Measurements from ENCODE around the gene SIM2. TPM values are rescaled to one million over a fixed set of nuclear protein-coding genes. Genes with fewer than 3 reads are reported as not detected.

SIM2 gene
- total and polyA plus RNA-seq, 2 donors = 0.06 to 0.63 TPM

DNA sequence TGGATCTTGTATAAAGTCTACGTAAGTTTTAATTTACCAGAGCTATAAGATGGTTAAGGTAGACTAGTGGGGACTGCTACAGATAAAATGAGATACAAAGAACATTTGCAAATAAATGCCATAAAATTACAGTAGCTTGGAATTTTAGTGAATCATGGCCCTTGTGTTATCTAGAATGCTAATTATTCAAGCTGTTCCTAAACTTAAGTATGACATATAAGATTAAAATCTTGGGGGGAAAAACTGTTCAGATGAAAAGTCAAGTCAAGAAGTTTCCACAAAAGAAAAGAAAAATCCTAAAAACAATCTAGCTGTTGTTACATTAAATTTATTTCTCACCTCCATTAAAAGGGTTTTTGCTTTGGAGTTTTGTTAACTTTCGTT is 51.7 kb downstream of the SIM2 start:
- Histone ChIP-seq H3K4me3 (ENCODE audit: low read depth, low read length) (no peak overlapping the region), H3K4me1 (ENCODE audit: insufficient read depth) (peaks cover 1% of the 10 kb centered on the region), H3K36me3 (ENCODE audit: insufficient read depth) (no peaks in the 10 kb centered on the region), H3K27ac (ENCODE audit: low read depth) (no peak overlapping the region)
- no peak for DNase-seq (ENCODE audit: extremely low spot score)
- 95% methylated on average over 2 of the region's 2 CpGs for WGBS

DNA sequence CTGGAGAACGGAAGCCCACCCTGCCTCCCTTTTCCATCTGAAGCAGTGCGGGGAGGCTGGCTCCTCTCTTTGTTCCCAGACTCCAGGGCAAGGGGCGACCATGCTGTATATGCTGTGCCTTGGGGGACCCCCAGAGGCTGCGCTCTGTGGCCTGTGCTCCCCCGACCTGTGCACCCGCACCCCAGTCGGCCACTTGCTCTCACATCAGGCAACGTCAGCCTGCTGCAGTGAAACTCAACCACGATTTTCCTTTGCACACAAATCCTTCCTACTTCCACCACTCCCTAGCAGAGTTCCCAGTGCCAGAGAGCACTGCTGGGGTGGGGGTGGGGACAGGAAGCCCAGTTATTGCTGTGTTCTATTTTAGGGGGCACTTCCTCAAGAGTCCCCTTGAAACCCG is 52.5 kb downstream of the SIM2 start:
- DNase-seq (ENCODE audit: extremely low spot score) = no peak
- 78% methylated on average over 10 of the region's 10 CpGs for WGBS
- peaks cover 1% of the 10 kb centered on the region for H3K4me1 ChIP-seq (ENCODE audit: insufficient read depth)
- no peaks in the 10 kb centered on the region for H3K36me3 ChIP-seq (ENCODE audit: insufficient read depth)
- H3K4me3 ChIP-seq (ENCODE audit: low read depth, low read length) = no peak overlapping the region
- no peak overlapping the region for H3K27ac ChIP-seq (ENCODE audit: low read depth)

DNA sequence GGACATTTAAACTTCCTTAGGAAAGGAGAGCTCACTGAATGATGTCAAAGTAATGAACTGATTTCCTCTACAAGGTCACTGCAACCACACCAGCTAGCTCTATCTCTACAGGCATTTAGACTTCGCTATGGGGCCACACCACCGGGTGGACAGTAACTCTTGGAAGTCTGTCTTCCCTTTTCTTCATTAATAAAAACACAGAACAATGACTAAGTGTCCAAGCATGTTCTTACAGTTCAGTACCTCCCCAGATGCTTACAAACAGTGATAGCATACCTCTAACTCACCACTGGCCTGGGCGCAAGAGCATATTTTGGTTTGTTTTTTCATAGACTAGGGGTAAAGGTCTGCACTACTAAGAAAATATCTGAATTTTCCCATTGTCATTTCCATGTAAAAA is 54.6 kb downstream of the SIM2 start:
- WGBS = 86% methylated on average over 3 of the region's 3 CpGs

DNA sequence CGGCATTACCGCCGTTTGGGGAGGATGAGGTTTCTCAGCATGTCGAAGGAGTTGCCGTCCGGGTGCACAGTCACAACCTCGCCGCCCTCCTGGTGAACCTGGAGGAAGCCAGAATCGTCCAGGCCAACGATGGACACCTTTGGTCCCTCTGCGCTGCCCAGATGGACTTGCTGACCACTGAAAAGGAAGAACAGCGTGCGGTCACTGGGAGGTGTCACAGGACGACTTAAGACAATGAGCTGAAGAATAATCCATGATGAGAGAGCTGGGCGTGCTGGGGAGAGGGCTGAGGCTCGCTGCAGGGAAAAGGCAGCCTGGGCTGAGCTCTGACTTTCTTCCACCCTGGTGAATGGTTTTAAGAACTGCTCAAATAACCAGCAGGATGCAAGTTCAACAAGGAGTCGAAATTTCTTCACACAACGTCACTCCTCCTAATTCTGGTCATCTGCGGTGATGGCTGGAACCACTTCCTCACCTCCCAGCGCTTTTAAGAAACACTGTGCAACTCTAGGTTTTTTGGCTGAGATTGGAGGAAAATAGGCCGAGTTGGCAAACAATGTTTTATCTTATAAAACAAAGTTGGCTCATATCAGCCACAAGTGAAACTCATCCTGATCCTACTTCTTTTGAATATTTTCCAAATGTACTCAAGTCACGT is 55.5 kb downstream of the SIM2 start:
- H3K36me3 ChIP-seq (ENCODE audit: insufficient read depth) = no peaks in the 10 kb centered on the region
- H3K4me3 ChIP-seq (ENCODE audit: low read depth, low read length) = no peak overlapping the region
- DNase-seq (ENCODE audit: extremely low spot score) = no peak
- H3K27ac ChIP-seq (ENCODE audit: low read depth) = no peak overlapping the region
- no peaks in the 10 kb centered on the region for H3K4me1 ChIP-seq (ENCODE audit: insufficient read depth)
- 83% methylated on average over 22 of the region's 22 CpGs for WGBS

More for the DNA sequence above, 54.6 kb downstream of the SIM2 start:
- Histone ChIP-seq H3K4me3 (ENCODE audit: low read depth, low read length) (no peak overlapping the region), H3K27ac (ENCODE audit: low read depth) (no peak overlapping the region), H3K4me1 (ENCODE audit: insufficient read depth) (no peaks in the 10 kb centered on the region), H3K36me3 (ENCODE audit: insufficient read depth) (no peaks in the 10 kb centered on the region)
- DNase-seq (ENCODE audit: extremely low spot score) = no peak

DNA sequence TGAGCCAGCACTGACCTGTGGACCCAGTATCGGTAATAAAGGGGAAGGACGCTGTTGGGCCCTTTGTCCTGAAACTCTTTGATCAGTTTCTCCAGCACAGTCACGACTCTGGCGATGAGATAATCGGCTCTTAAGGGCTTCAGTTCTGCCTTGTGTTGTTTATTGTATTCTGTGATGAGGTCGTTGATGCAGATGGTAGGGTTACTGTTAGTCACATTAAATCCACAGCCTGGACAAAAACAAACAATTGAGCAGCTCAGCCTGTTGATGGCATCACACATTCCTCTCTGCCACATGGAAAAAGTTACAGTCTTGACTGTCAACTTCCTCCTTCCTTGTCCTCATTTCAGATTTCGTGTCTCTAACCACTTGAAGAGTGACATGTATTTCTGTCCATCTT is 57.6 kb downstream of the SIM2 start:
- WGBS = 87% methylated on average over 7 of the region's 7 CpGs
- no peaks in the 10 kb centered on the region for H3K36me3 ChIP-seq (ENCODE audit: insufficient read depth)
- DNase-seq (ENCODE audit: extremely low spot score) = no peak

DNA sequence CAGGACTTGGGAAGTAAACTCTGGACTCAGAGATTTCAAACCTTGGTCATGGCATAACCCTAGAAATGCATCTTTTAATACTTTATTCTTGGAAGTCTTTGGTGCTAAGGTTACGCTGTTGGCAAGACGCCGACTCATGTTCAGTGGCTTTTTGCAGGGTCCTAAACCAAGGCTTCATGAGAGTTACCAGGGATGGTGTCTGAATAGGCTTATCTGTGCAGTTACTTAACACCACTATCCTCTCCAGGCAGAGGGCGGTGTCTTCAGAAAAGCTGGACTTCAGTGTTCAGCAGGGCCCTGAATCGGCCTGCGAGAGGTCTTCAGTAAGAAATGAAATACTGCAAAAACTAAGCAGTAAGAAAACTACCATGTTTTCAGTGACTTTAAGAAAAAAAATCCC is 58.3 kb downstream of the SIM2 start:
- H3K4me1 ChIP-seq (ENCODE audit: insufficient read depth) = no peaks in the 10 kb centered on the region
- H3K36me3 ChIP-seq (ENCODE audit: insufficient read depth) = no peaks in the 10 kb centered on the region
- no peak for DNase-seq (ENCODE audit: extremely low spot score)
- H3K4me3 ChIP-seq (ENCODE audit: low read depth, low read length) = no peak overlapping the region
- no peak overlapping the region for H3K27ac ChIP-seq (ENCODE audit: low read depth)
- WGBS = 96% methylated on average over 6 of the region's 6 CpGs

More for the DNA sequence above, 57.6 kb downstream of the SIM2 start:
- Histone ChIP-seq H3K4me3 (ENCODE audit: low read depth, low read length) (no peak overlapping the region), H3K4me1 (ENCODE audit: insufficient read depth) (no peaks in the 10 kb centered on the region), H3K27ac (ENCODE audit: low read depth) (no peak overlapping the region)

DNA sequence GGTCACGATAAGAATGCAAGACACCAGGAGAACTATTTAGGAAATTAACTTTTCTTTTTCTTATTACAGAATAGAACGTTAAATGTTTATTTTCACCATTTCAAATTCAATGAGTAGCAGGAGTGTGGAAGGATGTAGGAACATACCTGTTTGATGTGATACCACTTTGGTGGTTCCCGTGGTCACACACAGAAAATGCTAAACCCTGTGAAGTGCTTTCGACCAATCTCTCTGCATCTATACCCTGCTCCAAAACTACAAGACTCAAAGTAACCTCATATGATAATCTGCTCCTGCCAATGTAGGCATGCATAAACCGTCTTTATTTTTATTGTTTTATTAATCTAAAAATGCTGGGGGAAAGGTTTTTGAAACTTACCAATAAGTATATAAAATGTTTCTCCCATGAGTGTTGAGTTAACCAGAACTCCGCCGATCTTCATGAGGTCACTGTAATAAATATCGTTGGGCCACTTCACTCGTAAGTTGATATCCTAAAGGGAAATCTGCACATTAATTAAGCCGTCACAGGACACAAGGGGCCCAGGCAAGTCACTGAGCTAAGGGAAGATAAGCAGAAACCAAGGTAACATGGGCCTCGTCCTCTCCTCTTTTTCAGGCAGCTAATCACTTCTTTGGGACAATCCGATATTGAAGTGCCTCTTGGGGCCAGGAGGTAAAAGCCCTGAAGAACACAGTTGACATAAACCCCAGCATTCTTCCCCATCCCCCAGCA is 60.6 kb downstream of the SIM2 start:
- Histone ChIP-seq H3K27ac (ENCODE audit: low read depth) (no peak overlapping the region), H3K4me1 (ENCODE audit: insufficient read depth) (no peaks in the 10 kb centered on the region), H3K36me3 (ENCODE audit: insufficient read depth) (no peaks in the 10 kb centered on the region), H3K4me3 (ENCODE audit: low read depth, low read length) (no peak overlapping the region)
- DNase-seq (ENCODE audit: extremely low spot score) = no peak
- WGBS = 81% methylated on average over 12 of the region's 12 CpGs

DNA sequence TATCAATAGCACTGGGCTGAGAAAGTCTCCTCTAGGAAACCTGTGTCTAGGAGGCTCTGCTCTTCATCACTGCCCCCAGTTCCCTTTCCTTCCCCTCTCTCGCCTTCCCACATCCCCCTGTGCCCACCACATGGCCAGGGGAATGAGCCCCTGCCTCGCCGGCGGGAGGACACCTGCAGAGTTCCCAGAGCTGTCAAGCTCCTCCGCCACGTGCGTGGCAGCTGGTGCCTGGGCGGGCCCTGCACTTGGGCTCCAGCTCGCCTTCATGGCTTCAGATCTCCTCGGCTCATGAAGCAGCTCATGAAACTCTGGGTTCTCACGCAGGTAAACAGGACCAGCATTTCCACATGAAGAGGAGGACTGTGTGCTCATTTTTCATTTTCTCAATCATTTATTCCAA is 62.8 kb downstream of the SIM2 start:
- 96% methylated on average over 11 of the region's 11 CpGs for WGBS
- no peak for DNase-seq (ENCODE audit: extremely low spot score)
- no peaks in the 10 kb centered on the region for H3K36me3 ChIP-seq (ENCODE audit: insufficient read depth)
- no peak overlapping the region for H3K4me3 ChIP-seq (ENCODE audit: low read depth, low read length)
- no peaks in the 10 kb centered on the region for H3K4me1 ChIP-seq (ENCODE audit: insufficient read depth)
- no peak overlapping the region for H3K27ac ChIP-seq (ENCODE audit: low read depth)

DNA sequence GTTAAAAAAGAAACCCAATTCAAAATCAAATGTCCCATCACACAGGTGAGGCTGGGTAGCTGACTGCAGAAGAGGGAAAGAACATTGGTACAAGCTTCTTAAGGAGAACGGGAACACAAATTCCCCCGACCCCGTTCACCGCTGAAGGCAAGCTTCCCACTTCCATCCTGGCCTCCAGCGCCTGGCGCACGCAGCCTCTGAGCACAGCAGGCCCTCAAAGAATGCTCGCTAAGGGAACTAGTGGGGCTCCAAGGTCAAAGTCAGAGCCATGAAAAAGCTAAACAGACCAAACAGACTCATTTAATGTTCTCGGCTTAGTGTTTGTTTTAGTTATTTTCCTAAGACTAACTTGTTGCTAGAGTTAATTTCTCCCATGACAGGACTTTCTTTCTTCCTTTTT is 63.7 kb downstream of the SIM2 start:
- Histone ChIP-seq H3K4me3 (ENCODE audit: low read depth, low read length) (no peak overlapping the region), H3K36me3 (ENCODE audit: insufficient read depth) (no peaks in the 10 kb centered on the region), H3K27ac (ENCODE audit: low read depth) (no peak overlapping the region), H3K4me1 (ENCODE audit: insufficient read depth) (no peaks in the 10 kb centered on the region)
- 89% methylated on average over 9 of the region's 9 CpGs for WGBS
- no peak for DNase-seq (ENCODE audit: extremely low spot score)

DNA sequence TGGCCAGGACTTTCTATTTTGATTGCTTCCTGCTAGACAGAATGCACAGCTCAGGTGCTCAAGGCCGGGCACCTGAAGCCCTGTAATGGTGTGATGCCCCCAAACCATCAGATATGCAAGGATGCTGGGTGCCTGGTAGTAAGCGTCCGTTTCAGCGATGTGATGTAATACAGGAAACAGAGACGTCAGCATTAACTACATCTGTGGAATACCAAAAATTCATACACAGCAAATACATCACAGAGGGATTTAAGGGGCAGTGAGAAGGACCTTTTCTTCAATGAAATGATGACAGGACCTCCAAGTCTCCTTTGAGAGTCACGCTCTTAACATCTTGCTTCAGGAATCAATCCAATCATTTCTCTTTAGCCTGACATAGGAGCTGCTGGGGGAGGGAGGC is 64.4 kb downstream of the SIM2 start:
- WGBS = 94% methylated on average over 6 of the region's 6 CpGs
- Histone ChIP-seq H3K4me1 (ENCODE audit: insufficient read depth) (no peaks in the 10 kb centered on the region), H3K36me3 (ENCODE audit: insufficient read depth) (no peaks in the 10 kb centered on the region), H3K4me3 (ENCODE audit: low read depth, low read length) (no peak overlapping the region), H3K27ac (ENCODE audit: low read depth) (no peak overlapping the region)
- DNase-seq (ENCODE audit: extremely low spot score) = no peak

DNA sequence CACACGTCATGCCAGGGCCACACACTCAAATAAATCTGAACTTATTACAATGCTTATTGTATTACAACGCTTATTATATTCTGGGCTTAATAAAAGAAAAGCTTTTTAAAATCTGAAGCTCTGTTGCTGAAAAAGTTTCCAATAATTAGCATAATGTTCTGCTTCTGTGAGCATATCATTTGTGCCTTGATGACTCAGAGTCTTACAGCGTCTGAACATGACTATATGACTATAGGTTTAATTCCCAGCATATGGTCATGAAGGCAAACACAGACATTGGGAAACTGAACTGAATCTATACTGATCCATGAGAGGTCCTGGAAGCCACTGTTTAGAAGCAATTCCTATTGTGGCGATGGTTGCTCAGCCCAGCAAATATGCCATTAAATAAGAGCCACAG is 66.3 kb downstream of the SIM2 start:
- H3K4me3 ChIP-seq (ENCODE audit: low read depth, low read length) = no peak overlapping the region
- WGBS = 96% methylated on average over 4 of the region's 4 CpGs
- no peak for DNase-seq (ENCODE audit: extremely low spot score)
- H3K4me1 ChIP-seq (ENCODE audit: insufficient read depth) = no peaks in the 10 kb centered on the region
- no peaks in the 10 kb centered on the region for H3K36me3 ChIP-seq (ENCODE audit: insufficient read depth)
- no peak overlapping the region for H3K27ac ChIP-seq (ENCODE audit: low read depth)

DNA sequence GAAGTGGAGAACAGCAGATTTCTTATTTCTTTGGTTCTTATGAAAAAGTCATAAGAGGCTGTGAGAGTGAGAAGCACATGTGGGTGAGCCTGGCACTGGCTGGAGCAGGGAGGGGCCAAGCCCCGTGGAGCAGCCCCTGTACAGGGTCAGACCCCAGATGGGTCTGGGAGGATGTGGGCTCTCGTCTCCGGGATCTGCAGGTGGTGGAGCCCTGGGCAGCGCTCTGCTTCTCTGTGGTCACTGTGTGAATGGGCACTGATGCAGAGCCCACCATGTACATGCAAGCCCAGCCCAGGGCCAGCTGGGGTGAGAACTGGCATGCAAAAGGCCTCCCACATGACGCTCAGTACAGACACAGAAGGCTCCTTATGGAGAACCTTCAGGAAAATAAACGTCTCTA is 67.6 kb downstream of the SIM2 start:
- WGBS = 95% methylated on average over 6 of the region's 6 CpGs
- no peak overlapping the region for H3K4me3 ChIP-seq (ENCODE audit: low read depth, low read length)

DNA sequence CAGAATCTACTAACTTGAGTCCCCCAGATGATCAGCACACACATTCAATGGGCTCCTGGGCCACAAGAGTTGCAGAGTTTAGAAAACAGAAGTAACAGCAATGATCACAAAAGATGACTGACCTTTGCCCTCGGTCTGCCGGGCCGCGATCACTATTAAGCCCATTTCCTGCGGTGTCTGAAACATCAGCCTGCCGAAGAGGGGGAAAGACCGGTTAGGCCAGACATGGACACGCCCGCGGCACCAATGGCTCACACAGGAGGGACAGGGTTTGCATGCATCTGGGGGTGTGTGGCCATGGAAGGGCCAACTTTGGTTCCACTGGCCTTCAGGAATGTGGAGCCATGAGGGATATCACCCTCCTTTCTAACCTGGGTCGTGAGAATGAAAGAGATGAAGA is 68.2 kb downstream of the SIM2 start:
- no peaks in the 10 kb centered on the region for H3K4me1 ChIP-seq (ENCODE audit: insufficient read depth)
- DNase-seq (ENCODE audit: extremely low spot score) = no peak
- no peak overlapping the region for H3K4me3 ChIP-seq (ENCODE audit: low read depth, low read length)
- H3K27ac ChIP-seq (ENCODE audit: low read depth) = no peak overlapping the region
- no peaks in the 10 kb centered on the region for H3K36me3 ChIP-seq (ENCODE audit: insufficient read depth)
- 93% methylated on average over 11 of the region's 11 CpGs for WGBS

More for the DNA sequence above, 67.6 kb downstream of the SIM2 start:
- DNase-seq (ENCODE audit: extremely low spot score) = no peak
- no peaks in the 10 kb centered on the region for H3K36me3 ChIP-seq (ENCODE audit: insufficient read depth)
- H3K27ac ChIP-seq (ENCODE audit: low read depth) = no peak overlapping the region
- H3K4me1 ChIP-seq (ENCODE audit: insufficient read depth) = no peaks in the 10 kb centered on the region

DNA sequence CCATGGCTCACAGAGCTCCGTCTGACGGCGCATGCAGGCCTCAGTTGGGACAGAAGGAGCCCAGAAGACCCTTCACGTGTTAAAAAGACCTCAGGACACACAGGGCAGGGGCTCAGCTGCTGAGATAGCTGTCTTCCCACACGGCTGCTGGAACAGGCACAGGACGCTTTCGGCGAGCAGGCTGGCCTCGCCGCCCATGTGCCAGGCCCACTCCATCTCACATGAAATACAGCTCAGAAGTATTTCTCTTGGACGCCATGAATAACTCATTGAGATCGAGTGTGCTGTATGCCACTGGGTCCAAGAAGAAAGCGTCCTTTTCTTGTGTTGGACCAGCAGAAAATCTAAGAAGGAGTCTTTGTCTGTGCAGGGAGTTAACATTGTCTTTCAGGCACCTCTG is 69.6 kb downstream of the SIM2 start:
- H3K4me1 ChIP-seq (ENCODE audit: insufficient read depth) = no peaks in the 10 kb centered on the region
- H3K4me3 ChIP-seq (ENCODE audit: low read depth, low read length) = no peak overlapping the region
- no peak overlapping the region for H3K27ac ChIP-seq (ENCODE audit: low read depth)
- H3K36me3 ChIP-seq (ENCODE audit: insufficient read depth) = no peaks in the 10 kb centered on the region
- no peak for DNase-seq (ENCODE audit: extremely low spot score)
- WGBS = 85% methylated on average over 13 of the region's 13 CpGs
